ENCODE data around the gene GPATCH2L.

GPATCH2L gene

DNA sequence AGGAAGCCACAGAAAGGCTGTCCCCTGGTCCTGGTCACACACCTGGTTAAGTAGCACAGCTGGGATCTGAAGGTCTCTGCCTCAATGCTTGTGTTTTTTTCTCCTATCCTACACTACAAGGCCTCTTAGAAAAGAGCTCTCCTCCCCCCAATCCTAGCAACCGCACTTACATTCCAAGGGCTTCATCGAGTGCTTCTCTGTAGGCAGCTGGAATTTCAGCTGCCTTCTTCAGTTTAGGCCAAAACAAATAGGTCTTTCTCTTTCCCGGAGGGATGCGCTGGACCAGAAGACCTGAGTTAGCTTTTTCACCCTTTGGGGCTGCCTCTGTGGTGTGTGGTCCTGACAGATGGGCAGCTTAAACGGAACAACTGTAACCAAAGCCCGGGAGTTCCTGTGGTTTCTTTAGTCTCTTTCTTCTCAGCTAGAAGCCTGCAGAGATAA lies 109.7 kb downstream of the GPATCH2L start:
- Histone ChIP-seq H3K9me3 (ENCODE audit: low read length) (no peaks in the 10 kb centered on the region), H3K27ac (ENCODE audit: low read depth, low read length, poor library complexity, severe bottlenecking) (no peak overlapping the region), H2AFZ (ENCODE audit: low read length) (no peak overlapping the region), H3K27me3 (ENCODE audit: insufficient read depth, low read length) (no peaks in the 10 kb centered on the region), H3K4me1 (ENCODE audit: insufficient read depth, low read length, severe bottlenecking) (no peaks in the 10 kb centered on the region), H4K20me1 (ENCODE audit: insufficient read depth, low read length) (no peaks in the 10 kb centered on the region), H3K4me3 (ENCODE audit: low read depth, low read length, poor library complexity, severe bottlenecking) (no peak overlapping the region), H3K36me3 (ENCODE audit: insufficient read depth, low read length) (no peaks in the 10 kb centered on the region), H3K79me2 (ENCODE audit: insufficient read depth, low read length) (no peaks in the 10 kb centered on the region), H3K9me2 (ENCODE audit: low read depth, low read length) (no peaks in the 10 kb centered on the region), H3F3A (ENCODE audit: insufficient read depth, low read length) (no peaks in the 10 kb centered on the region), H3K4me2 (ENCODE audit: low read length) (no peak overlapping the region), H3K9ac (ENCODE audit: low read length) (no peak overlapping the region)
- TF ChIP-seq, protein P1, sequence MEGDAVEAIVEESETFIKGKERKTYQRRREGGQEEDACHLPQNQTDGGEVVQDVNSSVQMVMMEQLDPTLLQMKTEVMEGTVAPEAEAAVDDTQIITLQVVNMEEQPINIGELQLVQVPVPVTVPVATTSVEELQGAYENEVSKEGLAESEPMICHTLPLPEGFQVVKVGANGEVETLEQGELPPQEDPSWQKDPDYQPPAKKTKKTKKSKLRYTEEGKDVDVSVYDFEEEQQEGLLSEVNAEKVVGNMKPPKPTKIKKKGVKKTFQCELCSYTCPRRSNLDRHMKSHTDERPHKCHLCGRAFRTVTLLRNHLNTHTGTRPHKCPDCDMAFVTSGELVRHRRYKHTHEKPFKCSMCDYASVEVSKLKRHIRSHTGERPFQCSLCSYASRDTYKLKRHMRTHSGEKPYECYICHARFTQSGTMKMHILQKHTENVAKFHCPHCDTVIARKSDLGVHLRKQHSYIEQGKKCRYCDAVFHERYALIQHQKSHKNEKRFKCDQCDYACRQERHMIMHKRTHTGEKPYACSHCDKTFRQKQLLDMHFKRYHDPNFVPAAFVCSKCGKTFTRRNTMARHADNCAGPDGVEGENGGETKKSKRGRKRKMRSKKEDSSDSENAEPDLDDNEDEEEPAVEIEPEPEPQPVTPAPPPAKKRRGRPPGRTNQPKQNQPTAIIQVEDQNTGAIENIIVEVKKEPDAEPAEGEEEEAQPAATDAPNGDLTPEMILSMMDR (IDR thresholded peaks at IDR 0.05; ENCODE audit: low read length): no peak
- no peak for TF ChIP-seq EZH2 (IDR thresholded peaks at IDR 0.05; ENCODE audit: borderline replicate concordance, low read length)

DNA sequence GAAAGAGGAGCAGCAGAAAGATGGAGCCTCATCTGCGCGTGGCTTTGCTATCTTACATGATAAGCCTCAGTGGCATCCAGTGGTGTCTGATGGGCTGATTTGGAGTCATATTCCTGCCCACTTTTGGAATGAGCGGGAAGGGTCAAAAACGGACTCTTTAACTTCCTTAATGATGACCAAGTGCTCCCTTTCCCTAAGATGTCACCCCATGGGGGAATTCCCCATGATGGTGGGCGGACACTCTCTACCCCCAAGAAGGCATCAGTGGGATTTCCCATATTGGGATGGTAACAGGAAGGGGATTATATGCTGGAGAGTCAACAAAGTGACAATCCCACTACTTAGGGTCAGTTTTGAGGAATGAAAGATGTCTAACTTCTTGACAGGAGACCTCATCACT lies 110.9 kb downstream of the GPATCH2L start:
- H3K27ac ChIP-seq (ENCODE audit: low read depth, low read length, poor library complexity, severe bottlenecking): no peak overlapping the region

More for the DNA sequence above, 110.9 kb downstream of the GPATCH2L start:
- Histone ChIP-seq H3K9me2 (ENCODE audit: low read depth, low read length) (no peaks in the 10 kb centered on the region), H3F3A (ENCODE audit: insufficient read depth, low read length) (no peaks in the 10 kb centered on the region), H2AFZ (ENCODE audit: low read length) (no peak overlapping the region), H3K4me2 (ENCODE audit: low read length) (no peak overlapping the region), H3K36me3 (ENCODE audit: insufficient read depth, low read length) (no peaks in the 10 kb centered on the region), H3K4me3 (ENCODE audit: low read depth, low read length, poor library complexity, severe bottlenecking) (no peak overlapping the region), H3K27me3 (ENCODE audit: insufficient read depth, low read length) (no peaks in the 10 kb centered on the region), H3K4me1 (ENCODE audit: insufficient read depth, low read length, severe bottlenecking) (no peaks in the 10 kb centered on the region), H3K9me3 (ENCODE audit: low read length) (no peaks in the 10 kb centered on the region), H3K9ac (ENCODE audit: low read length) (no peak overlapping the region), H3K79me2 (ENCODE audit: insufficient read depth, low read length) (no peaks in the 10 kb centered on the region), H4K20me1 (ENCODE audit: insufficient read depth, low read length) (no peaks in the 10 kb centered on the region)
- no peak for TF ChIP-seq EZH2 (IDR thresholded peaks at IDR 0.05; ENCODE audit: borderline replicate concordance, low read length)
- TF ChIP-seq, protein P1 (IDR thresholded peaks at IDR 0.05; ENCODE audit: low read length): no peak

Data from OCI-LY1 (cell line).